GM10248 (cell line): Measurements from ENCODE around the gene PREX1.

Experiments used
- CTCF ChIA-PET: fragments of 300-600 bp; sonication (Branson Sonifier 250); formaldehyde crosslinking; extraction: SDS; loops from one replicate; lab custom pipeline; 2021; ENCODE audit warnings: antibody characterized with exemption; lab: Yijun Ruan, JAX
- POLR2A ChIA-PET: fragments of 350-650 bp; sonication (Branson Sonifier 250); formaldehyde crosslinking; extraction: SDS; loops from one replicate; lab custom pipeline; 2020; ENCODE audit warnings: antibody characterized with exemption; lab: Yijun Ruan, JAX
- DNase-seq: peaks from one replicate; pipeline ENCODE4 v3.0.0; 2012; ENCODE audit errors: extremely low spot score
- TF ChIP-seq, protein P1 (sequence below): IDR thresholded peaks from 2 replicates; pipeline ENCODE4 v1.5.1; 2012; ENCODE audit warnings: mild to moderate bottlenecking, low read depth; ENCODE audit errors: extremely low read depth, missing control alignments, control extremely low read depth

The PREX1 gene

DNA sequence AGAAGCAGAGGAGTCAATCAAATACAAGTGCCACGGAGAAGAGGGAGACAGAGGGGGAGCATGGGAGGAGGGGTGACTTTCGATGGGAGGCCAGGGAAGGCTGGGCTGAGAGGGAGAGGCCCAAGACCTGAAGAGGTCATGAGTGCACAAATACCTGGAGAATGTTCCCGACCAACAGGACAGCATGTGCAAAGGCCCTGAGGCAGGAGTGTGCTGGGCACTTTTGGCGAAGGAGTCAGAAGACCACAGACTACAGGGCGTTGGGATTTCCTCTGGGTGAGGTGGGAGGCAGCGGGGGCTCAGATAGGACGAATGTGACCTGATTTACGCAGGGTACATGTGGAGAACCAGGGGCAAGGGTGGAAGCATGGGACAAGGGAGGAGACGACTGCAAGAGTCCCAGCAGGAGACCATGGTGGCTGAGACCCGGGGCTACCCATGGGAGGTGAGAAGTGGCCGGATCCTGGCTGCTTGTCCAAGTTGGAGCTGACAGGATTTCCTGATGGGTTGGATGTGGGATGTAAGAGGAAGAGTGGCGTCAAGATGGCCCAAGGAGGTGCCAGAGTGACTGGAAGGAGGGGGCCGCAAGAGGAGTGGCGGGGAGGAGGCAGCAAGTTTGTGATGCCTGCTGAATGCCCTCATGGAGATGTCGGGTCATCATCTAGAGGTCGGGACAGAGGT lies 23.4 kb downstream of the PREX1 start:
- TF ChIP-seq, protein P1, sequence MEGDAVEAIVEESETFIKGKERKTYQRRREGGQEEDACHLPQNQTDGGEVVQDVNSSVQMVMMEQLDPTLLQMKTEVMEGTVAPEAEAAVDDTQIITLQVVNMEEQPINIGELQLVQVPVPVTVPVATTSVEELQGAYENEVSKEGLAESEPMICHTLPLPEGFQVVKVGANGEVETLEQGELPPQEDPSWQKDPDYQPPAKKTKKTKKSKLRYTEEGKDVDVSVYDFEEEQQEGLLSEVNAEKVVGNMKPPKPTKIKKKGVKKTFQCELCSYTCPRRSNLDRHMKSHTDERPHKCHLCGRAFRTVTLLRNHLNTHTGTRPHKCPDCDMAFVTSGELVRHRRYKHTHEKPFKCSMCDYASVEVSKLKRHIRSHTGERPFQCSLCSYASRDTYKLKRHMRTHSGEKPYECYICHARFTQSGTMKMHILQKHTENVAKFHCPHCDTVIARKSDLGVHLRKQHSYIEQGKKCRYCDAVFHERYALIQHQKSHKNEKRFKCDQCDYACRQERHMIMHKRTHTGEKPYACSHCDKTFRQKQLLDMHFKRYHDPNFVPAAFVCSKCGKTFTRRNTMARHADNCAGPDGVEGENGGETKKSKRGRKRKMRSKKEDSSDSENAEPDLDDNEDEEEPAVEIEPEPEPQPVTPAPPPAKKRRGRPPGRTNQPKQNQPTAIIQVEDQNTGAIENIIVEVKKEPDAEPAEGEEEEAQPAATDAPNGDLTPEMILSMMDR: no peak
- ChIA-PET CTCF (interaction anchor here (0.9 to 1.3 kb wide), 2 partner anchors 10 to 12 kb away, joined by 3 read pairs; no protein-coding TSS in a partner anchor), POLR2A (no interaction called here)
- DNase-seq: no peak

DNA sequence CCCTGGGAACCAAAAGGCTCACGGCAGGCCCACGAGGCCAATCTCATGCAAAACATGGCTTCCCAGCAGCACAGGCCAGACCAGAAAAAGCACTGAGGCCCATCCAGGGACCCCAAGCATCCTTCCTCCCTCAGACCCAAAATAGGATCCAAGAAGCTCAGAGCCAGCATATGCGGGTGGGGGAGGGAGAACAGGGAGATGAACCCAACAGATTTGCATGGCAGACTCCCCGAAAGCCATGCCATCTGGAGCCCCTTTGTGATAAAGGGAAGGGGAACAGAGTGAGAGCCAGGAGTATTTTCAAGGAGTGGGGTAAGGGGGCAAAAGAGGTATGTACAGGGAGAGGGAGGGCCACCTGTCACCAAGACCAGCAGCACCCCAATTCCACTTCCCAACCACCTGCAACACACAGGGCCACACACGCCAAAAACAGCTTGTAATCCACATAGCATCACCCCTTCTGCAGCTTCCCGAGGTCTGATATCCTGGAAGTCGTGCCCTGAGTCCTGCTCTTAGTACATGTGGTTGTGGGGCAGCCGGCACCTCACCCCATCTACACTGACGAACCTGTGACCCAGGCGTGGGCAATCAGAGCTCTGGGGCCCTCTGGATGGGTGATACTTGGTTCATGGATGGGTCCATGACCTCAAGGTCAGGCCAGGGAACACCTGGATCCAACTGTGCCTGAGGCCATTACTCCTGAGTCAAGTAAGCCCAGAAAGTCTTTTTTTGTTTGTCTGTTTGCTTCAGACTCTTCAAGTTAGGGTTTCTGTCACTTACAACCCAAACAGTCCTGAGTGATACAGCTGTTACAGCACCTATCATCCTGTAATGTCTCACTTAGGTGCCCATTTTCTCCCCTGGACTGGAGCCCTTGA lies 24.4 kb downstream of the PREX1 start:
- TF ChIP-seq, protein P1: no peak
- CTCF ChIA-PET: interaction anchor here (0.9 to 2.7 kb wide), 4 partner anchors 9 to 11 kb away, joined by 3 to 14 read pairs (median 3); no protein-coding TSS in a partner anchor
- POLR2A ChIA-PET: interaction anchor here (0.6 kb wide), 1 partner anchor 14 kb away, joined by 3 read pairs; no protein-coding TSS in a partner anchor
- DNase-seq: no peak

DNA sequence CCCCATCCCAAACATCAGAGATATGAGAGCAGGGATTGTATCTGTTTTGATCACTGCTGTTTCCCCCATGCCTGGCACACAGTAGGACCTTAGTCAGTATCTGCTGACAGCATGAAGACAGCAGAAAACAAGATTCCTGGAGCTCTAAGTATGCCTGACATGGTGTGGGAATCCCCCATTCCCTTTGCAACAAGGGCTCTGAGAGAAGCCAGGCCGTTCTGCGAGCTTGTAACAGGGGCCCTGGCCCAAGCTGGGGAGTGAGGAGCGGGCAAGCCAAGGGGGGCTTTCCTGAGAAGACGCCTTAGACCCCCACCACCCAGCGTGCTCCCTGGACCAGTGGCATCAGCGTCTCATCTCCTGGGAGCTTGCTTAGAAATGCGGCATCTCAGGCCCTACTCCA lies 25.2 kb downstream of the PREX1 start:
- DNase-seq: no peak
- TF ChIP-seq, protein P1: no peak
- ChIA-PET POLR2A (interaction anchor here (0.6 kb wide), 1 partner anchor 13 kb away, joined by 3 read pairs; no protein-coding TSS in a partner anchor), CTCF (interaction anchor here (0.8 to 2.7 kb wide), 3 partner anchors 10 to 15 kb away, joined by 3 to 14 read pairs (median 4); no protein-coding TSS in a partner anchor)

DNA sequence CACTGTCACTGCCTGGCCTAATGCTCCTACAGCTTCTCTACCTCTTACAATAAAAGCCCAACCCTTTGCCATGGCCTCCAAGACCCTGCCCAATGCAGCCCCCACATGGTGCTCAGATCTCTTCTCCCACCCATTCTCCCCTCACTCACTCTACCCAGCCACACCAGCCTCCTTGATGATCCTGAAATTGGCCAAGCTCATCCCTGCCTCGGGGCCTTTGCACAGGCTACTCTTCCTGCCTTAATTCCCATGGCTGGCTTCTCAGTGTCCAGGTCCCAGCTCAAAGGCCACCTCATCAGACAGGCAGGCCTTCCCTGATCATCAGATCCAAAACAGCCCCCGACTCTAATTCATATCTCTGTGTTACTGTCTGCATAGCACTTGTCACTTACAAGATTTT lies 25.6 kb downstream of the PREX1 start:
- TF ChIP-seq, protein P1: no peak
- CTCF ChIA-PET: interaction anchor here (0.8 to 2.7 kb wide), 3 partner anchors 9 to 16 kb away, joined by 3 to 14 read pairs (median 4); no protein-coding TSS in a partner anchor
- POLR2A ChIA-PET: interaction anchor here (0.6 kb wide), 1 partner anchor 10 kb away, joined by 3 read pairs; no protein-coding TSS in a partner anchor
- DNase-seq: no peak

DNA sequence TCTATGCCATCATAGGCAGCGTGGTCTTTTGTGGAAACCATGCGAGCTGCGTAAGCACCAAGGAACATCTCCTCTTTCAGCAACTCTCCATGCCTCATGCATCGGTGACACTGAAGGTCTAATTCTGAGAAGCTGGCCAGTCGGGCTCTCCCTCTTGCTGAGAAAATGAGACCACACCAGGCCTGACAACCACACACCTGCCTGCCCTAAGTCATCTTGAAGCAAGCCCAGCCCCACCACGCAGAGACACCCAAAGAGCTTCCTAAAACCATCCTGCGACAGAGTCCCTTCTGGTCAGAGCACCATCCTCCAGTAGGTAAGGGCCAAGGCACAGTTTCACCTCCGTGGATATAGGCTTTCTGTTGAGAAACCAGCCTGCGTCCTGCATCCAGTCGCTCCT lies 26.6 kb downstream of the PREX1 start:
- no peak for DNase-seq
- TF ChIP-seq, protein P1: no peak
- CTCF ChIA-PET: interaction anchor here (0.9 to 4.9 kb wide), 5 partner anchors 12 to 118 kb away, joined by 3 to 30 read pairs (median 5); partner anchors contain the start of gene PREX1
- POLR2A ChIA-PET: interaction anchor here (0.8 kb wide), 1 partner anchor 57 kb away, joined by 3 read pairs; no protein-coding TSS in a partner anchor

DNA sequence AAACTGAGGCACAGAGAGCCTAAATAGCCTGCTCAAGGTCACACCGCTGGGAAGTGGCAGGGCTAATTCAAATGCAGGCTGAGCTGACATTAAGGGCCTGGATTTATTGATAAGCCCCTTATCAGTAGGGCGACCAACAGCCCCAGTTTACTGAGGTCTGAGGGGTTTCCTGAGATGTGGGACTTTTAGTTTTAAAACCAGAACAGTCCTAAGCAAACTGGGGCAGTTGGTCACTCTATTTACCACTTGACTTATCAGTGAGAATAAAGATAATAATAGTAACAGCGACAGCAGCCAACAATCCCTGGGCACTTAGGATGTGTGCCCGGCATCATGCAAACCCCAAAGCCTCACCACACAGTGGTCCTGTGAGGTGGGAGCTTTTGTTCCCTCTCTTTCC lies 27.6 kb downstream of the PREX1 start:
- CTCF ChIA-PET: interaction anchor here (1.1 to 4.9 kb wide), 5 partner anchors 11 to 143 kb away, joined by 3 to 30 read pairs (median 4); no protein-coding TSS in a partner anchor

More for the DNA sequence above, 27.6 kb downstream of the PREX1 start:
- POLR2A ChIA-PET: interaction anchor here (1.0 to 1.4 kb wide), 2 partner anchors 10 to 11 kb away, joined by 3 to 4 read pairs; no protein-coding TSS in a partner anchor
- TF ChIP-seq, protein P1: no peak
- DNase-seq: no peak
